ENCODE results near the gene GPR62. TPM values are rescaled to one million over a fixed set of nuclear protein-coding genes. Genes with fewer than 3 reads are reported as not detected.

Gene GPR62
- total and polyA plus RNA-seq, 9 of the 15 experiments (the other 6 are each of a cell fraction or from before 2014, with no cell fraction given) = not detected

GRCh38 chr3:51997935-51998596 is 42.9 kb downstream of the GPR62 start:
- DNase-seq (ENCODE audit: extremely low read depth in 1 of 4, low spot score in 3 of 4) (peak in 1 of 4 experiments; percentile 5), ATAC-seq (no peak), FAIRE-seq (no peak)
- Histone ChIP-seq H3K27ac (ENCODE audit: extremely low read depth, low read depth, low read length) (no peak overlapping the region), H3K79me2 (ENCODE audit: control insufficient read depth, insufficient read depth, low read length) (peaks cover 26% of the 10 kb centered on the region), H3K4me1 (replicated peaks in 1 of 2; ENCODE audit: control insufficient read depth in 2 of 2, insufficient read depth in 2 of 2, low read length in 2 of 2) (peaks cover 26 to 36% of the 10 kb centered on the region in 2 experiments), H3K36me3 (ENCODE audit: control insufficient read depth, insufficient read depth, low read length) (peaks cover 22% of the 10 kb centered on the region), H2AFZ (ENCODE audit: low read depth, low read length) (0 out of 2 replicates have a peak overlapping the region, but pooled peaks have one; percentile 66), H3K9ac (ENCODE audit: insufficient read depth in 1 of 2, low read depth in 2 of 2, low read length in 2 of 2) (peak overlapping the region in 1 of 2 experiments; percentile 58; a peak in 1 of 4 replicates), H3K4me2 (ENCODE audit: insufficient read depth, low read length) (no peak overlapping the region), H3K9me1 (ENCODE audit: control insufficient read depth, insufficient read depth, low read length) (no peaks in the 10 kb centered on the region), H4K20me1 (replicated peaks; ENCODE audit: control insufficient read depth, insufficient read depth, low read length) (peaks cover 6% of the 10 kb centered on the region; the same call in 1 of the 2 replicates), H3K9me3 (replicated peaks; ENCODE audit: control insufficient read depth, insufficient read depth, low read depth, low read length) (0 out of 2 replicates have a peak, but pooled peaks cover 3% of the 10 kb centered on the region), H3K4me3 (no peak overlapping the region), H3K27me3 (ENCODE audit: control insufficient read depth in 2 of 2, insufficient read depth in 2 of 2, low read length in 2 of 2) (no peaks in the 10 kb centered on the region)
- ChIA-PET CTCF (ENCODE audit: low intra/inter-chr PET ratio) (no interaction called here), POLR2A (interaction anchor here (0.6 to 0.7 kb wide), 3 partner anchors 66 to 144 kb away, joined by 3 read pairs; no protein-coding TSS in a partner anchor)
- TF ChIP-seq SMARCE1 (IDR thresholded peaks at IDR 0.05) = 0 out of 2 replicates have a peak, but pooled peaks have one; percentile 20
- TF ChIP-seq DPF2 (IDR thresholded peaks at IDR 0.05) = 0 out of 2 replicates have a peak, but pooled peaks have one; percentile 33
- no peak for TF ChIP-seq NUFIP1 (IDR thresholded peaks at IDR 0.05; ENCODE audit: partially characterized antibody)
- peak; percentile 43 for TF ChIP-seq FOSL1 (tag; conservative IDR thresholded peaks at IDR 0.05)
- peak; percentile 56 for TF ChIP-seq PKNOX1 (IDR thresholded peaks at IDR 0.05)
- no peak for TF ChIP-seq ZNF174 (CRISPR knock-in tag; IDR thresholded peaks at IDR 0.05)
- TF ChIP-seq JUND (IDR thresholded peaks at IDR 0.05; ENCODE audit: borderline replicate concordance, low read depth, low read length) = peak; percentile 68; the same call in 1 of the 2 replicates
- peak; percentile 49; the same call in 1 of the 3 replicates for TF ChIP-seq JUND (tag; IDR thresholded peaks at IDR 0.05; ENCODE audit: borderline replicate concordance, low read depth, low read length)
- TF ChIP-seq, protein P1, sequence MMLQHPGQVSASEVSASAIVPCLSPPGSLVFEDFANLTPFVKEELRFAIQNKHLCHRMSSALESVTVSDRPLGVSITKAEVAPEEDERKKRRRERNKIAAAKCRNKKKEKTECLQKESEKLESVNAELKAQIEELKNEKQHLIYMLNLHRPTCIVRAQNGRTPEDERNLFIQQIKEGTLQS (IDR thresholded peaks at IDR 0.05) = peak; percentile 63
- TF ChIP-seq, protein P1 (CRISPR knock-in tag; conservative IDR thresholded peaks at IDR 0.05) = no peak
- TF ChIP-seq CTBP1 (IDR thresholded peaks at IDR 0.05; ENCODE audit: borderline replicate concordance) = peak; percentile 31; the same call in 1 of the 2 replicates
- 0 out of 2 replicates have a peak, but pooled peaks have one; percentile 15 for TF ChIP-seq ARID1B (IDR thresholded peaks at IDR 0.05)
- no peak for TF ChIP-seq ZNF134 (CRISPR knock-in tag; conservative IDR thresholded peaks at IDR 0.05)
- intact Hi-C loops (cut with micrococcal nuclease) (no loop called here), in situ Hi-C loops (cut with MboI) (no loop called here)
- no TSS peak for BruUV-seq (replicated peaks)
- WGBS (ENCODE audit: insufficient coverage, low coverage, missing lambda C conversion rate) = 46% methylated on average over 7 of the region's 7 CpGs

All from K562 (cell line).